NT2/D1 (cell line): ENCODE results near the gene LCTL.
A peak's percentile ranks its signal among the peaks of the same experiment; 100 is the strongest.
"Not testable (repeated sequence)": the region's sequence is repeated elsewhere in the genome, so short reads cannot be mapped to it uniquely, and the experiment has no call there.

Experiments used
- DNase-seq: peaks from one replicate; pipeline ENCODE4 v3.0.0-alpha.2; 2011; ENCODE audit warnings: low read depth, low spot score
- H3K27me3 ChIP-seq: 2 replicates; pipeline ENCODE4 v1.6.0; 2011; ENCODE audit warnings: mild to moderate bottlenecking; ENCODE audit not compliant: insufficient read length, insufficient read depth
- H3K36me3 ChIP-seq: 2 replicates; pipeline ENCODE4 v1.6.1; 2011; ENCODE audit warnings: mild to moderate bottlenecking, low read length, mixed read lengths; ENCODE audit not compliant: insufficient read depth, insufficient read length
- H3K4me1 ChIP-seq: 2 replicates; pipeline ENCODE4 v1.5.1; 2011; ENCODE audit not compliant: insufficient read depth, insufficient read length
- H3K4me3 ChIP-seq: 2 replicates; pipeline ENCODE4 v1.5.1; 2011; ENCODE audit warnings: low read depth; ENCODE audit not compliant: insufficient read length
- H3K9ac ChIP-seq: 2 replicates; pipeline ENCODE4 v1.6.0; 2011; ENCODE audit warnings: low read depth; ENCODE audit not compliant: insufficient read length
- H3K9me3 ChIP-seq: 2 replicates; pipeline ENCODE4 v1.5.1; 2011; ENCODE audit warnings: mild to moderate bottlenecking, low read length; ENCODE audit not compliant: insufficient read depth
- SUZ12 ChIP-seq: IDR thresholded peaks from 2 replicates; pipeline ENCODE4 v1.6.1; 2011; ENCODE audit not compliant: insufficient read length, insufficient read depth; ENCODE audit errors: extremely low read depth
- YY1 ChIP-seq: IDR thresholded peaks from 2 replicates; pipeline ENCODE4 v1.6.1; 2011; ENCODE audit not compliant: insufficient read length, insufficient read depth
- ZNF274 ChIP-seq: IDR thresholded peaks from 2 replicates; pipeline ENCODE4 v1.6.1; 2011; ENCODE audit warnings: mild to moderate bottlenecking, low read depth, low read length

The LCTL gene

DNA sequence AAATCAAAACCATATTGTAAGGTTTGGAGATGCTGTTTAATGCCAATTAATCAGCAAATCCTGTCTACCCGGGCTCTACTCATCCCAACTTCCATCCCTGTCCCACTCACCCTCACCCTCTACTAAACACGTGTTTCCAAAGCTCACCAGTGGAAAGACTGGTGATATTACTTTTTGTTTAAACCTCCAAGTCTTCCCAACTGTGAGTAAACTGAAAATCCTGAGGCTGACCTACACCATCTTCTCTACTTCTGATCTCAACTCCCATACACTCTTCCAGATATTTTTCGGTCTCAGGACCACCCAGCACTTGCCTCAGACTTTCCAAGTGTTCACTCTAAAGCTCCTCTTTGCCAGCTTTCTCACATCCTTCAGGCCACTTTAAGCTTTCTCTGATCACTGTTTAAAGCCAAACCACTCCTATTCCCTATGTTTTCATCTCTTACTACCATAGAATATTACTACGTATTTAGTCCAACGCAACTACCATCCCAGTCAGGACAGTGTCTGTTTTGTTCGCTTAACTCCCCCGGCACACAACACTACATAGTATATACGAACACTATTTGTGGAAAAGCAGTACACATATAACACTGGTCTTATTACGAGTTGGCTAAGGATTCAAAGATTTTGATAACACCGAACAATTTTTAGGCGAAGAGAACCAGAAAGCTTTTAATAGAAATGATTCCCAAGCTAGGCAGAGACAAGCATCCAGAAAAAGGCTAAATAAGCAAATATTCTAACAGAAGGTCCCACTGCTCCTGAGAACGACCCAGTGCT, 61.8 kb downstream of the LCTL start:
- Histone ChIP-seq H3K36me3 (peaks cover 62% of the 10 kb centered on the region), H3K9me3 (no peaks in the 10 kb centered on the region), H3K4me3 (peak overlapping the region; percentile 93), H3K4me1 (no peaks in the 10 kb centered on the region), H3K27me3 (no peaks in the 10 kb centered on the region), H3K9ac (peak overlapping the region; percentile 100)
- no peak for DNase-seq
- TF ChIP-seq YY1 (no peak), SUZ12 (no peak), ZNF274 (no peak)

DNA sequence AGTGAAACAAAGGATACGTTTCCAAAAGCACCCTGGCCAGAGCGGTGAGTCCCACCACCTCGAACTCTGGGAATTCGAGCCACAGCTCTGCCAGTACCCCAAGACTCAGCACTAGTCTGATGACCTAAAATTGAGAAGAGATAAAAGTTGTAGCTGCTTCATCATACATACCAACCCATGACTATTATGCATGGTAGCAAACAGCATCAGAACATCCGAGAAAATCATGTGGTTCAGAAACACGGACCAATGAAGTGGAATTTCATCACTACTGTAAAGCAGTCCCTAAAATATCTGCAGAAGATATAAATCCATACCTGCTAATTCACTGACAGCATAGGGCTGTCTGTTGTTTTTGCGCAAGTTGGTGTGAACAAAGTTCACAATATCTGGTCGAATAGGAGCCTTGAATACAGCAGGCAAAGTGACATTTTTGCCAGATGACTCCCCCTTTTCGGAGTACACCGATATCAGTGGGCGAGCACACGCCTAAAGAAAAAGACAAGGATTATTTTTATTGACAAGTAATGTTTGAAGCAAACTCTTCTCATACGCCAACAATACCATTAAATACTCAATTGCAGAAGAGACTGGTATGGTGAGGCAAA, 62.7 kb downstream of the LCTL start:
- not testable (repeated sequence) for H3K27me3 ChIP-seq, H3K4me1 ChIP-seq, H3K9me3 ChIP-seq, DNase-seq
- Histone ChIP-seq H3K9ac (peak overlapping the region; percentile 100), H3K4me3 (peak overlapping the region; percentile 93), H3K36me3 (peaks cover 64% of the 10 kb centered on the region)

DNA sequence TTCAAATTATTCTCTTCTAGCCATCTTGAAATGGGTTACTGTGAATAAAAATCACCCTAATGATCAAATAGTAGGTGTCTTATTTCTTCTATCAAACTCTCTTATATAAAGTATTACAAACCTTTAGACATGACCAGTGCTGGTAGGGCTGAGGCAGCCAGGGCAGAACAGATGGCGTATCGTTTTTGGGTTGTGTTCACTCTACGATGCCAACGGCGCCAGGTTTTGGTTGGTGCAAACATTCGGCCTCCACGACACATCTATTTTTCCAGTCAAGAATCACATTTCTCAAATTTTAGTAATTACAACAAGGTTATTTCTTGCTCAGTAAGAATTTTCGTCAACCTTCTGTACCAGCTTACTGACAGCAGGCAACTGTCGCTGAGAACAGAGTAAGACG, 63.3 kb downstream of the LCTL start:
- Histone ChIP-seq H3K4me3 (peak overlapping the region; percentile 93), H3K27me3 (no peaks in the 10 kb centered on the region), H3K9ac (peak overlapping the region; percentile 100), H3K4me1 (no peaks in the 10 kb centered on the region), H3K36me3 (peaks cover 70% of the 10 kb centered on the region), H3K9me3 (no peaks in the 10 kb centered on the region)
- no peak for TF ChIP-seq YY1
- DNase-seq = no peak

DNA sequence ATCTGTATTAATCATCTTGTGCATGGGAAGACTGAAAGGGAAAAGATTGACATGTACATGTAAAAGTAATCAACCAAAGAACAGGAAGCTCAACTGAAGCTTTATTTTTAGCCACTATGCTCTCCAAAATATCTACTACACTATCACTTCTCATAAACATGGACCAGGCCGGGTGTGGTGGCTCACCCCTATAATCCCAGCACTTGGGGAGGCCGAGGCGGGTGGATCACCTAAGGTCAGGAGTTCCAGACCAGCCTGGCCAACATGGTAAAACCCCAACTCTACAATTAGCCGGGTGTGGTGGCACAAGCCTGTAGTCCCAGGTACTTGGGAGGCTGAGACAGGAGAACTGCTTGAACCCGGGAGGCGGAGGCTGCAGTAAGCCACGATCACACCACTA, 65.5 kb downstream of the LCTL start:
- not testable (repeated sequence) for DNase-seq, H3K9me3 ChIP-seq, H3K4me3 ChIP-seq, H3K27me3 ChIP-seq, H3K4me1 ChIP-seq
- Histone ChIP-seq H3K36me3 (peaks cover 88% of the 10 kb centered on the region), H3K9ac (peak overlapping the region; percentile 39)

DNA sequence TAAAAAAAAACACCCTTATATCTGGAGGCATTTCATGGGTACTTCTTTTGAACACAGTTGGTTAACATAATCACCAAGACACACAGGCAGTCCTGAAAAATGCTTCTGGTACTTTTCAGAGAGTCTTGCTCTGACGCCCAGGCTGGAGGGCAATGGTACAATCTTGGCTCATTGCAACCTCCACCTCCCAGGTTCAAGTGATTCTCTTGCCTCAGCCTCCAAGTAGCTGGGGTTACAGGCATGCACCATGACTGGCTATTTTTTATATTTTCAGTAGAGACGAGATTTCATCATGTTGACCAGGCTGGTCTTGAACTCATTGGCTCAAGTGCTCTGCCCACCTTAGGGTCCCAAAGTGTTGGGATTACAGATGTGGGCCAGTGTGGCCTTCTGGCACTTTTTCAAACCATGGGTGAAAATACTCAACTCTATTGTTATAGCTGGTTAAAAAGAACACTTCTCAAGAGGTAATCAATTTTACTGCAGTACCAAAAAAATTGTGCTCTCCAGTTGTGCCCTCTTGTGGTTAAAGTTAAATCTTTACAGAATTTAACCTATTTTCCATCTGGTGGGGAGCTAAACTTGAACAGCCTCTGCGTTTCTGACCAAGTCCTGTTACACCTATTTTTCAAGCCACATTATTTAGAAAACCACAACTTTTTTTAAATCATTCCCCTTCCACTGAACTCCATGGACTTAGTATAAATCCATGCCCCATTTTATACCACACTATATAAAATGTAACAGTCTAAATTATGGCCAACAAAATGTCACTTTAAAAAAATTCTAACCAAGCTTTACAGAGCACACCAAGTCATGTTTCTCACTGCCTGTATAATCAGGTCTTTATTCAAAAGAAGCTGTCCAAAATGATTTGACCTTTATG, 67.1 kb downstream of the LCTL start:
- no peak overlapping the region for H3K9ac ChIP-seq
- no peak overlapping the region for H3K4me3 ChIP-seq

More for the DNA sequence above, 67.1 kb downstream of the LCTL start:
- no peak for DNase-seq
- no peaks in the 10 kb centered on the region for H3K27me3 ChIP-seq
- peaks cover 95% of the 10 kb centered on the region for H3K36me3 ChIP-seq
- TF ChIP-seq ZNF274 = no peak
- TF ChIP-seq YY1 = no peak
- no peak for TF ChIP-seq SUZ12
- H3K4me1 ChIP-seq = peaks cover 5% of the 10 kb centered on the region
- no peaks in the 10 kb centered on the region for H3K9me3 ChIP-seq
